DOHH2 (cell line): ENCODE measurements around the gene KCNE3.

ENCODE experiments used
- H3F3A ChIP-seq: fragments of 200-600 bp; sonication (generic), shearing (Covaris generic); 2 replicates; pipeline ENCODE4 v1.6.0; 2016; ENCODE audit warnings: antibody characterized with exemption, mild to moderate bottlenecking; ENCODE audit not compliant: control insufficient read depth, insufficient read depth
- H3K27ac ChIP-seq: fragments of 200-600 bp; sonication (generic); 2 replicates; pipeline ENCODE4 v1.5.1; 2014; ENCODE audit warnings: low read depth, mild to moderate bottlenecking, low read length, moderate library complexity
- H3K27me3 ChIP-seq: fragments of 200-600 bp; sonication (generic); 2 replicates; pipeline ENCODE4 v1.6.1; 2014; ENCODE audit warnings: mild to moderate bottlenecking, low read length, mixed read lengths; ENCODE audit not compliant: control insufficient read depth
- H3K36me3 ChIP-seq: fragments of 200-600 bp; sonication (generic); 2 replicates; pipeline ENCODE4 v1.6.1; 2014; ENCODE audit warnings: mild to moderate bottlenecking, low read length, moderate library complexity, mixed read lengths; ENCODE audit not compliant: control insufficient read depth
- H3K4me1 ChIP-seq: fragments of 200-600 bp; sonication (generic); 2 replicates; pipeline ENCODE4 v1.6.1; 2014; ENCODE audit warnings: mild to moderate bottlenecking, low read length, mixed read lengths; ENCODE audit not compliant: control insufficient read depth
- H3K4me2 ChIP-seq: fragments of 200-600 bp; sonication (generic); 2 replicates; pipeline ENCODE4 v1.6.0; 2014; ENCODE audit warnings: mild to moderate bottlenecking, low read length, moderate library complexity
- H3K4me3 ChIP-seq: fragments of 200-600 bp; sonication (generic); 2 replicates; pipeline ENCODE4 v1.5.1; 2014; ENCODE audit warnings: mild to moderate bottlenecking, low read length, mixed read lengths
- H3K79me2 ChIP-seq: fragments of 200-600 bp; sonication (generic); 2 replicates; pipeline ENCODE4 v1.6.1; 2014; ENCODE audit warnings: mild to moderate bottlenecking, low read length, mixed read lengths; ENCODE audit not compliant: control insufficient read depth
- H3K9me2 ChIP-seq: fragments of 200-600 bp; sonication (generic); replicated peaks from 2 replicates; pipeline ENCODE4 v1.6.1; 2014; ENCODE audit warnings: mild to moderate bottlenecking, low read length, mixed read lengths; ENCODE audit not compliant: control insufficient read depth
- H3K9me3 ChIP-seq: fragments of 200-600 bp; sonication (generic); 2 replicates; pipeline ENCODE4 v1.6.1; 2014; ENCODE audit warnings: antibody characterized with exemption, low read length, mixed read lengths; ENCODE audit not compliant: control insufficient read depth, insufficient read depth
- H4K20me1 ChIP-seq: fragments of 200-600 bp; sonication (generic); 2 replicates; pipeline ENCODE4 v1.6.0; 2014; ENCODE audit warnings: low read depth, mild to moderate bottlenecking, antibody characterized with exemption, low read length, moderate library complexity; ENCODE audit not compliant: control insufficient read depth, insufficient read depth
- CTCF ChIP-seq: fragments of 200-600 bp; sonication (generic); IDR thresholded peaks from one replicate; pipeline ENCODE4 v1.5.1; 2014; ENCODE audit warnings: antibody characterized with exemption, mild to moderate bottlenecking, low read depth, low read length; ENCODE audit not compliant: poor library complexity, severe bottlenecking
- EZH2phosphoT487 ChIP-seq: fragments of 200-600 bp; sonication (generic); IDR thresholded peaks from 2 replicates; pipeline ENCODE4 v1.6.1; 2017; ENCODE audit warnings: borderline replicate concordance, mild to moderate bottlenecking, antibody characterized with exemption, low read length, moderate library complexity, mixed read lengths

KCNE3 gene

GRCh38 chr11:74459584-74459983, 7.8 kb downstream of the KCNE3 start:
- H3K79me2 ChIP-seq = no peaks in the 10 kb centered on the region
- no peak overlapping the region for H3K4me2 ChIP-seq
- no peaks in the 10 kb centered on the region for H3K36me3 ChIP-seq
- no peaks in the 10 kb centered on the region for H3F3A ChIP-seq
- TF ChIP-seq EZH2phosphoT487 = no peak
- TF ChIP-seq CTCF = no peak
- H4K20me1 ChIP-seq = no peaks in the 10 kb centered on the region
- no peaks in the 10 kb centered on the region for H3K9me3 ChIP-seq
- H3K27ac ChIP-seq = no peak overlapping the region
- H3K4me1 ChIP-seq = no peaks in the 10 kb centered on the region
- no peak overlapping the region for H3K4me3 ChIP-seq
- peaks cover 9% of the 10 kb centered on the region; the same call in 1 of the 2 replicates for H3K27me3 ChIP-seq
- no peaks in the 10 kb centered on the region for H3K9me2 ChIP-seq

GRCh38 chr11:74457356-74457755, 10.0 kb downstream of the KCNE3 start:
- Histone ChIP-seq H3K4me1 (no peaks in the 10 kb centered on the region), H3K27ac (no peak overlapping the region), H3K36me3 (no peaks in the 10 kb centered on the region), H3K79me2 (no peaks in the 10 kb centered on the region), H4K20me1 (no peaks in the 10 kb centered on the region), H3F3A (no peaks in the 10 kb centered on the region), H3K9me3 (no peaks in the 10 kb centered on the region), H3K4me3 (no peak overlapping the region), H3K4me2 (no peak overlapping the region), H3K9me2 (no peaks in the 10 kb centered on the region), H3K27me3 (no peaks in the 10 kb centered on the region)
- no peak for TF ChIP-seq EZH2phosphoT487
- TF ChIP-seq CTCF = no peak

- Histone ChIP-seq H3K4me2 (no peak overlapping the region), H3K9me3 (no peaks in the 10 kb centered on the region), H3K79me2 (no peaks in the 10 kb centered on the region), H3K4me1 (peaks cover 10% of the 10 kb centered on the region), H3K27ac (no peak overlapping the region), H3K4me3 (no peak overlapping the region), H3F3A (no peaks in the 10 kb centered on the region), H3K36me3 (no peaks in the 10 kb centered on the region), H4K20me1 (no peaks in the 10 kb centered on the region), H3K9me2 (no peaks in the 10 kb centered on the region), H3K27me3 (no peaks in the 10 kb centered on the region)
- TF ChIP-seq CTCF (peak; percentile 83), EZH2phosphoT487 (no peak)
These were observed 13.9 kb downstream of the KCNE3 start for GRCh38 chr11:74453373-74453975.
